Measurements from ENCODE around the gene FAM163B. TPM values are rescaled to one million over a fixed set of nuclear protein-coding genes. Genes with fewer than 3 reads are reported as not detected.
"Not testable (repeated sequence)": the region's sequence is repeated elsewhere in the genome, so short reads cannot be mapped to it uniquely, and the experiment has no call there.

FAM163B gene
- total RNA-seq, 1 donor from 2014 or later = not detected

DNA sequence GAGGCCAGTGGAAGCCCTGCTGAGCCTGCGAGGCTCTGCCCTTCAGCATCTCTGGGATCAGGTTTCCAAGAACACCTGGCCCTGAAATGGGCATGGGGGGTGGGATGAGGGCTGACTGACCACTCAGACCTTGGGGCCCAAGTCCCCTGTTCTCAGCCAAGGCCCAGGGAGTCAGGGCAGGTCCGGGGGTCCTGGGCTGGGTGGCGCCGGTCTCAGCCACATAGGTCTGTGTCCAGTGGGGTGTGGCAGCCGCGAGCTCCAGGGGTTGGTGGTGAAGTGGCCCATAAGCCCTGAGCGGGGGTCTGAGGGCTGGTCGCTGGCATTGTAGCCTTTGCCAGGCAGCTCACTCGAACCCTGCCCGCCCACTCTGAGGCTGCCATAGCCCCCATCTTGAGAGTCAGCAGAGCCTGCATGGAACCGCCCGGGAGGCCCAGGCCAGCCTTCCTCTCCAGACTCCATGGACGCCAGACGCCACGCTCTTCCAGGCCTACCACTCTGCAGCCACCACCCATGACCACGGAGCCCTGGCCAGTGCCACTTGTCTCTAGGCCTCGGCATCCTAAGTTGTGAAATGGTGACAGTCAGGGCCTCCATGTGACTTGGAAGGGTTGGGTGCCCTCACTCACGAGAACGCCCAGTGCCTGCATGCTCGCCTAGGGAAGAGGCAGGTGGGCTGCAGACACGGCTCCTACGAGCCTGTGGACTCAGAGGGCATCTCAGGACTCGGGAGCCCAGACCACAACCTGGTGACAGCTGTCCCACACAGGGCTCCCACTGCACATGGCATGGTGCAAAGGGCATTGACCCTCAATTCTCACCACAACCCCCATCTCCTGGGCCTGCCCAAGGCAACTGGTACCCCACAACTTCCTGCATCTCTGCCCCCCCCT is 20.3 kb upstream of the FAM163B start:
- no peaks in the 10 kb centered on the region for H3K4me1 Mint-ChIP-seq
- H3K4me3 Mint-ChIP-seq = no peak overlapping the region
- DNase-seq = no peak
- ChIA-PET POLR2A (no interaction called here), CTCF (no interaction called here)
- no peak for ATAC-seq (ENCODE audit: low read depth)
- peaks cover 15% of the 10 kb centered on the region for H3K9me3 Mint-ChIP-seq
- peaks cover 10% of the 10 kb centered on the region for H3K27me3 Mint-ChIP-seq
- TF ChIP-seq, protein P1, sequence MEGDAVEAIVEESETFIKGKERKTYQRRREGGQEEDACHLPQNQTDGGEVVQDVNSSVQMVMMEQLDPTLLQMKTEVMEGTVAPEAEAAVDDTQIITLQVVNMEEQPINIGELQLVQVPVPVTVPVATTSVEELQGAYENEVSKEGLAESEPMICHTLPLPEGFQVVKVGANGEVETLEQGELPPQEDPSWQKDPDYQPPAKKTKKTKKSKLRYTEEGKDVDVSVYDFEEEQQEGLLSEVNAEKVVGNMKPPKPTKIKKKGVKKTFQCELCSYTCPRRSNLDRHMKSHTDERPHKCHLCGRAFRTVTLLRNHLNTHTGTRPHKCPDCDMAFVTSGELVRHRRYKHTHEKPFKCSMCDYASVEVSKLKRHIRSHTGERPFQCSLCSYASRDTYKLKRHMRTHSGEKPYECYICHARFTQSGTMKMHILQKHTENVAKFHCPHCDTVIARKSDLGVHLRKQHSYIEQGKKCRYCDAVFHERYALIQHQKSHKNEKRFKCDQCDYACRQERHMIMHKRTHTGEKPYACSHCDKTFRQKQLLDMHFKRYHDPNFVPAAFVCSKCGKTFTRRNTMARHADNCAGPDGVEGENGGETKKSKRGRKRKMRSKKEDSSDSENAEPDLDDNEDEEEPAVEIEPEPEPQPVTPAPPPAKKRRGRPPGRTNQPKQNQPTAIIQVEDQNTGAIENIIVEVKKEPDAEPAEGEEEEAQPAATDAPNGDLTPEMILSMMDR (IDR thresholded peaks at IDR 0.05) = no peak
- intact Hi-C loops (cut with micrococcal nuclease) = no loop called here
- no peaks in the 10 kb centered on the region for H3K36me3 Mint-ChIP-seq (ENCODE audit: low read depth)
- no peak overlapping the region for H3K27ac Mint-ChIP-seq

DNA sequence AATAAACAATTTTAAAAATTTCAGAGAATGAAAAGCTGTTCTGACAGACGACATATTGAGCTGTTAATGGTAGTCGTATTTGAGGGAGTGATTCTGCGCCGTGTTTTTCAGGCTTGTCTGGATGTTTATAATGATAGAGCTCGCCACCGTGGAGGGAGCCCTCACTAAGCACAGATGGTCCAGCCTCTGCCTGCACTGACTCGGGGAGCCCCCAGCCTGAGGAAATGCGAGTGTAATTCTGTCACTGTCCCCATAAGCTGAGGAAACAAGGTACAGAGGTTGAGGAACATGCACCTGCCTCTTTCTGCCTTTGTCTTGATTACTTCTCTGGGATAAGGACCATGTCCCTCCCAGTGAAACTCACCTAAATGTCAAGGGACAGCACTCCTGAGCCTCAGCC is 19.6 kb upstream of the FAM163B start:
- intact Hi-C loops (cut with micrococcal nuclease) = no loop called here
- Mint-ChIP-seq H3K4me1 (no peaks in the 10 kb centered on the region), H3K9me3 (peaks cover 17% of the 10 kb centered on the region), H3K27me3 (peaks cover 11% of the 10 kb centered on the region), H3K27ac (no peak overlapping the region), H3K36me3 (ENCODE audit: low read depth) (no peaks in the 10 kb centered on the region), H3K4me3 (no peak overlapping the region)
- ChIA-PET POLR2A (no interaction called here), CTCF (interaction anchor here (1.4 kb wide), 1 partner anchor 154 kb away, joined by 3 read pairs; no protein-coding TSS in a partner anchor)
- no peak for ATAC-seq (ENCODE audit: low read depth)
- TF ChIP-seq, protein P1 (IDR thresholded peaks at IDR 0.05) = no peak
- no peak for DNase-seq

DNA sequence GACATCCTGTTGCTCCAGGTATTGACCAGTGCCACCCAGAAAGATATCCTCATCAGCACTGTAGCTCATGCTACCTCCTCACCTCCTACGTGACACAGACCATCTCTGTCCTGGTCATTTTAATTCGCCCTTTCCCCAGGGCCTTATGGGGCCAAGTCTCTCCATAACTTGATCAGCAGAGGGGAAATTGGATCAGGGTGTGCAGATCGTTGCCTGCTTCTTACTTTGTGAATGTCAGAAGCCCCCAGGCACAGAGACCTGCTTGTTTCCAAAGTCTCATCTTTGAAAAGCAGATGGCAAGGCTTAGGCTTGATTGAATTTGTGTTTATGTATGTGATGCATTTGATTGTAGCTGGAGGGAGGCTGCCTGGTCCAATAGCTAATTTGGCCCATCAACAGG is 18.2 kb upstream of the FAM163B start:
- no peak for DNase-seq
- Mint-ChIP-seq H3K9me3 (peaks cover 17% of the 10 kb centered on the region), H3K36me3 (ENCODE audit: low read depth) (no peaks in the 10 kb centered on the region), H3K27me3 (peaks cover 10% of the 10 kb centered on the region), H3K4me1 (no peaks in the 10 kb centered on the region), H3K4me3 (no peak overlapping the region), H3K27ac (no peak overlapping the region)
- TF ChIP-seq, protein P1 (IDR thresholded peaks at IDR 0.05) = no peak
- ChIA-PET POLR2A (no interaction called here), CTCF (interaction anchor here (1.4 kb wide), 1 partner anchor 155 kb away, joined by 3 read pairs; no protein-coding TSS in a partner anchor)
- ATAC-seq (ENCODE audit: low read depth) = no peak
- intact Hi-C loops (cut with micrococcal nuclease) = no loop called here

DNA sequence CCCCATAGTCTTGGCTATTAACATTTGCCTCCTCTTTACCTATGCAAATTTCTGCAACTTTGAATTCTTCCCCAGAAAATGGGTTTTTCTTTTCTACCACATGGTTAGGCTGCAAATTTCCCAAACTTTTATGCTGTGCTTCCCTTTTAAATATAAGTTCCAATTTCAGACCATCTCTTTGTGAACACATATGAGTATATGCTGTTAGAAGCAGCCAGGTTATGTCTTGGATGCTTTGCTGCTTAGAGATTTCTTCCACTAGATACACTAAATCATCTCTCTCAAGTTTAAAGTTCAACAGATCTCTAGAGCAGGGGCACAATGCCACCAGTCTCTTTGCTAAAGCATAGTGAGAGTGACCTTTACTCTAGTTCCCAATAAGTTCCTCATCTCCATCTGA is 16.8 kb upstream of the FAM163B start:
- peaks cover 14% of the 10 kb centered on the region for H3K27me3 Mint-ChIP-seq
- H3K4me1 Mint-ChIP-seq; CTCF ChIA-PET; ATAC-seq (ENCODE audit: low read depth); H3K27ac Mint-ChIP-seq; H3K4me3 Mint-ChIP-seq; POLR2A ChIA-PET; intact Hi-C loops (cut with micrococcal nuclease); H3K36me3 Mint-ChIP-seq (ENCODE audit: low read depth); DNase-seq: not testable (repeated sequence)
- H3K9me3 Mint-ChIP-seq = peaks cover 17% of the 10 kb centered on the region

DNA sequence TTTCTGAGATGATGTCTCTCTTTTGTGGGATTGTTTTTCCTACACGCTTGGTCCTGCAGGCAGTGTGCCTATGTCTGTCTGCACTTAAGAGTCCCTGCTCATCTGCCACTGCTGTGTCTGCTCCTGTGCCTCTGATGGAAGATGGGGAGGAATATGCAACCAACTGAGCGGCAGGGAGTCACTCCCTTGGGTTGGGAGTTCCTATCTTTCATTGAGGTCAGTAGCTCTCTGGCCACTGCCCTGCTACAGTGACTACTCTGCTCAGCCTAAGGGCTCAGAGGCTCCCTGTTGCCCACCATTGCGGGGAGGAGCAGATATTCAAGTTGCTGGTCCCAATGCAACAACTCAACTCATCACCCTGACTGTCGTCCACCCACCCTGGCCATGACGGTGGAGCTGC is 13.4 kb upstream of the FAM163B start:
- POLR2A ChIA-PET = no interaction called here
- CTCF ChIA-PET = no interaction called here
- Mint-ChIP-seq H3K27ac (no peak overlapping the region), H3K9me3 (peaks cover 17% of the 10 kb centered on the region), H3K36me3 (ENCODE audit: low read depth) (no peaks in the 10 kb centered on the region), H3K4me3 (no peak overlapping the region), H3K27me3 (peaks cover 18% of the 10 kb centered on the region), H3K4me1 (peaks cover 6% of the 10 kb centered on the region)
- TF ChIP-seq, protein P1 (IDR thresholded peaks at IDR 0.05) = no peak
- no peak for DNase-seq
- ATAC-seq (ENCODE audit: low read depth) = no peak
- intact Hi-C loops (cut with micrococcal nuclease) = no loop called here

Measured in activated B cell treated with CpG ODN at 0.5 μM for 24 hours (primary cell).